Tibial nerve (tissue), 4 donors: ENCODE data around the gene MTHFD1L.

Source experiments
- EP300 ChIP-seq, 2 donors: sonication (generic); formaldehyde crosslinking; IDR thresholded peaks; one replicate each; pipeline ENCODE4 v1.6.1; 2017; ENCODE audit warnings: antibody characterized with exemption in 2 of 2, mild to moderate bottlenecking in 1 of 2
- POLR2A ChIP-seq, 2 donors: fragments of 450-650 bp; IDR thresholded peaks; one replicate each; pipeline ENCODE4 v1.6.1; 2017; ENCODE audit warnings: antibody characterized with exemption in 2 of 2, mild to moderate bottlenecking in 2 of 2, moderate library complexity in 2 of 2
- TF ChIP-seq, protein P1 (sequence below), 5 experiments: fragments of 200-600 bp in 3 of 5; fragments of 450-650 bp in 2 of 5; sonication (generic) in 3 of 5; IDR thresholded peaks; one replicate each; pipeline ENCODE4 v1.5.1; 2016 to 2019; ENCODE audit warnings: antibody characterized with exemption in 5 of 5, mild to moderate bottlenecking in 3 of 5, moderate library complexity in 2 of 5

GRCh38 chr6:151131324-151132007 is 266.0 kb downstream of the MTHFD1L start:
- TF ChIP-seq, protein P1, sequence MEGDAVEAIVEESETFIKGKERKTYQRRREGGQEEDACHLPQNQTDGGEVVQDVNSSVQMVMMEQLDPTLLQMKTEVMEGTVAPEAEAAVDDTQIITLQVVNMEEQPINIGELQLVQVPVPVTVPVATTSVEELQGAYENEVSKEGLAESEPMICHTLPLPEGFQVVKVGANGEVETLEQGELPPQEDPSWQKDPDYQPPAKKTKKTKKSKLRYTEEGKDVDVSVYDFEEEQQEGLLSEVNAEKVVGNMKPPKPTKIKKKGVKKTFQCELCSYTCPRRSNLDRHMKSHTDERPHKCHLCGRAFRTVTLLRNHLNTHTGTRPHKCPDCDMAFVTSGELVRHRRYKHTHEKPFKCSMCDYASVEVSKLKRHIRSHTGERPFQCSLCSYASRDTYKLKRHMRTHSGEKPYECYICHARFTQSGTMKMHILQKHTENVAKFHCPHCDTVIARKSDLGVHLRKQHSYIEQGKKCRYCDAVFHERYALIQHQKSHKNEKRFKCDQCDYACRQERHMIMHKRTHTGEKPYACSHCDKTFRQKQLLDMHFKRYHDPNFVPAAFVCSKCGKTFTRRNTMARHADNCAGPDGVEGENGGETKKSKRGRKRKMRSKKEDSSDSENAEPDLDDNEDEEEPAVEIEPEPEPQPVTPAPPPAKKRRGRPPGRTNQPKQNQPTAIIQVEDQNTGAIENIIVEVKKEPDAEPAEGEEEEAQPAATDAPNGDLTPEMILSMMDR (IDR thresholded peaks at IDR 0.05), result no peak
- no peak for TF ChIP-seq POLR2A (IDR thresholded peaks at IDR 0.05)
- TF ChIP-seq EP300 (IDR thresholded peaks at IDR 0.05), result no peak
